H1 (cell line): ENCODE measurements around the gene CPO. TPM values are rescaled to one million over a fixed set of nuclear protein-coding genes. Genes with fewer than 3 reads are reported as not detected.

ENCODE experiments used
- BACH1 ChIP-seq: IDR thresholded peaks from 2 replicates; pipeline ENCODE4 v1.6.1; 2012; ENCODE audit warnings: low read length, improper control_type of control experiment
- JUND ChIP-seq: IDR thresholded peaks from 2 replicates; pipeline ENCODE4 v1.6.1; 2011; ENCODE audit warnings: mild to moderate bottlenecking, improper control_type of control experiment, low read length
- SIRT6 ChIP-seq: IDR thresholded peaks from one replicate; pipeline ENCODE4 v1.7.1; 2012; ENCODE audit warnings: low read length, inconsistent platforms
- polyA plus RNA-seq, 7 experiments: library from polyadenylated mRNA; depleted of rRNA in 3 of 7; stranded (reverse) in 5 of 7; unstranded in 2 of 7; fragments of >200 nt in 5 of 7; fragments of 200-250 nt in 2 of 7; gene quantifications; 1 replicate in 5 of 7; 2 replicates in 1 of 7; 4 replicates in 1 of 7; pipeline versions ENCODE4 v1.2.1 to v1.2.3, GENCODE V29; 2011 to 2013; ENCODE audit warnings: missing spikeins in 2 of 7, mixed read lengths in 2 of 7
- total RNA-seq: library from RNA; stranded (reverse); fragmentation: NEBNext Ultra II Directional; extraction: Animal tissue kit (Norgen Biotek cat#: 25700); gene quantifications from 2 replicates; pipeline ENCODE4 v1.2.1, GENCODE V29; 2021

Gene CPO
- total and polyA plus RNA-seq, 2 of the 8 experiments (the other 6 are each of a cell fraction or from before 2014, with no cell fraction given), result 1.3 TPM

- TF ChIP-seq SIRT6, result no peak
- TF ChIP-seq JUND, result no peak
- no peak for TF ChIP-seq BACH1
Measured at GRCh38 chr2:206921529-206921928, 17.8 kb upstream of the CPO start (continued).
